GM12801 (cell line): ENCODE results near the gene CHRNA4.

Experiments used
- CTCF ChIP-seq: IDR thresholded peaks from one replicate; pipeline ENCODE4 v1.5.1; 2011; ENCODE audit warnings: control low read depth; ENCODE audit not compliant: insufficient read length; ENCODE audit errors: extremely low read depth

Gene CHRNA4

GRCh38 chr20:63396300-63396699, 35.2 kb upstream of the CHRNA4 start:
- TF ChIP-seq CTCF: no peak

- no peak for TF ChIP-seq CTCF
Observed at GRCh38 chr20:63395723-63396122, 34.6 kb upstream of the CHRNA4 start.

GRCh38 chr20:63394920-63395455, 33.8 kb upstream of the CHRNA4 start:
- TF ChIP-seq CTCF: no peak

DNA sequence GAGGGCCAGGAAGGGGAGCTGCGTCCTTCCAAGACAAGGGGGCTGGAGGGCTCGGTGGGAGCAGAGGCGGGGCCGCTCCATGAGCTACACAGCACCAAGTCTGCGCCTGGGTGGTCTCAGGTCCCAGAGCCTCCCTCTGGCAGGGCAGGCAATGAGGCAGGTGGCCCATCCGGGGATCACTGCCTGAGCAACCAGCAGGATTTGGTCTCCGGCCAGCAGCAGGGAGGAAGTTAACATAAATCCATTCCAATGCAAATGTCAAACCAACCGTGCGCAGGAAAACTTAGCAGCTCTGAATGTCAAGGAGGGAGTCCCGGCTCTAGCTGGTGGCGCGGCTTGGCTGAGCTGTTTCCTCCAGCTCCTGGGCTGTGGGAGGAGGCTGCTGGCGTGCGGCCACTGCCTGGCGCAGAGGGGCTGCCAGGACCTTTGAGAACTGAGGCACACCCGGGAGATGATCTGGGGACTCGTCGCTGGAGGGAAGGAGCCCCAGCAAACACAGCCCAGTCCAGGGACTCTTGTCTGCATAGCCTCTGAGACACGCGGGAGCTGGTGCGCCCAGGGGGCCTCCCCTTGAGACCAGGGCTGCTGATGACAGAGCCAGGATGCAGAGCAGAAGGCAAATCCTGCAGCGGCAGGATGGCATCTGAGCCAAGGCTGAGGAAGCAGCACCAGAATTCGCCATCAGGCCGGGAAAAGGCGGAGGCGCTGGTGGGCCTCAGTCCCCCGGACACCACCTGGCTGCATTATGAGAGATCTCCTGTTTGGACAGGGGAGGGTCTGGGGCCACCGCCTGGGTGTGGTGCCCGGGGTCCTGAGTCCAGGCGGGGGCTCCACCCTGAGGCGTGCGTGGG, 33.1 kb upstream of the CHRNA4 start:
- no peak for TF ChIP-seq CTCF

- no peak for TF ChIP-seq CTCF
Observed at GRCh38 chr20:63393566-63393965, 32.4 kb upstream of the CHRNA4 start.

DNA sequence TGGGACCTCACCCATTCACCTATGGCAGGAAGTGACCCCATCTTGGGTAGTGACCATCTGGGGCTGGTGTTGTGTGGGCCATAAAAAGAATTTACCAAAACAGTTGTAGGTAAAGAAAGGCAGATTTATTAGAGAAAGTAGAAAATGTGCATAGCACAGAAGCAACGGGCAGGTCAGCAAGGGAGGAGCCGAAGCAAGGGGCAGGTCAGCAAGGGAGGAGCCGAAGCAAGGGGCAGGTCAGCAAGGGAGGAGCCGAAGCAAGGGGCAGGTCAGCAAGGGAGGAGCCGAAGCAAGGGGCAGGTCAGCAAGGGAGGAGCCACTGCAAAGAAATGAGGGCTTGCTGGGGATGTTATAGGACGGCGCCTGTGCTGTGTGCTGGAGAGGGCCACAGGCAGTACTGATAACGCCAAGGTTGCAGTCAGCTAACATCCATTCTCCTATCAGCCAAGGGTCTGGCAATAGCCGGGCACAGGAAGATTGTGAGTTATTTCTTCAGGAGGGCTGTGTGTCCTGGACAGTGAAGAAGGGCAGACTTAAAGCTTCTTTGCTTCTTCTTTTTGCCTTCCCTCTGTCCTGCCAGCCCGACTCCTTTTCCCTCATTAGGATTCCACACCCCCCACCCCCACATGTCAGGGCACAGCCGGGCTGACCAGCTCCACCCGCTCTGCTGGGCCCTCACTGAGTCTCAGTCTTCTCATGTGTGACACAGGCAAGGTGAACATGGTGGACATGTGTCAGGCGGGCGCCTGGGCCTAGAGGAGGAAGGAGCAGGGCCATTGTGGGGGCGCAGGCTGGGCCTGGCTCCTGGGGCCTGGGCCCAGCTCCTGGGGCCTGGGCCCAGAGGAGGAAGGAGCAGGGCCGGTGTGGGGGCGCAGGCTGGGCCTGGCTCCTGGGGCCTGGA, 31.6 kb upstream of the CHRNA4 start:
- TF ChIP-seq CTCF: no peak

- TF ChIP-seq CTCF: no peak
Observed at GRCh38 chr20:63387917-63388316, 26.8 kb upstream of the CHRNA4 start.
